HEK293T (cell line): ENCODE data around the gene CCNK.

Experiments
- CTCF ChIA-PET: fragments of 350-600 bp; formaldehyde crosslinking; extraction: SDS; loops from one replicate; lab custom pipeline; 2021; ENCODE audit warnings: antibody characterized with exemption, inconsistent platforms; lab: Yijun Ruan, JAX
- POLR2A ChIA-PET: fragments of 350-600 bp; formaldehyde crosslinking; extraction: SDS; loops from one replicate; lab custom pipeline; 2020; ENCODE audit warnings: antibody characterized with exemption, inconsistent platforms; lab: Yijun Ruan, JAX
- DNase-seq: peaks from one replicate; pipeline ENCODE4 v3.0.0; 2012; ENCODE audit warnings: mixed read lengths; ENCODE audit errors: extremely low spot score
- ARNT ChIP-seq: fragments of 450-650 bp; IDR thresholded peaks from 2 replicates; pipeline ENCODE4 v1.6.1; 2017; ENCODE audit warnings: mild to moderate bottlenecking
- BHLHE40 ChIP-seq: fragments of 450-650 bp; IDR thresholded peaks from 2 replicates; pipeline ENCODE4 v1.6.1; 2016; ENCODE audit warnings: mild to moderate bottlenecking, moderate library complexity, borderline replicate concordance
- CTBP1 ChIP-seq: fragments of 450-650 bp; IDR thresholded peaks from 2 replicates; pipeline ENCODE4 v1.6.1; 2016; ENCODE audit warnings: borderline replicate concordance
- ELF4 ChIP-seq: fragments of 450-650 bp; IDR thresholded peaks from 2 replicates; pipeline ENCODE4 v1.6.1; 2017; ENCODE audit warnings: antibody characterized with exemption
- FOXA1 ChIP-seq: fragments of 450-650 bp; IDR thresholded peaks from 2 replicates; pipeline ENCODE4 v1.6.1; 2016; ENCODE audit warnings: mild to moderate bottlenecking
- FOXK2 ChIP-seq: fragments of 450-650 bp; IDR thresholded peaks from 2 replicates; pipeline ENCODE4 v1.6.1; 2016; ENCODE audit warnings: mild to moderate bottlenecking
- FOXM1 ChIP-seq: fragments of 450-650 bp; IDR thresholded peaks from 2 replicates; pipeline ENCODE4 v1.6.1; 2017; ENCODE audit warnings: mild to moderate bottlenecking, borderline replicate concordance
- HDGF ChIP-seq: fragments of 450-650 bp; IDR thresholded peaks from 2 replicates; pipeline ENCODE4 v1.6.1; 2017; ENCODE audit warnings: antibody characterized with exemption, borderline replicate concordance
- L3MBTL2 ChIP-seq: fragments of 450-650 bp; conservative IDR thresholded peaks from 2 replicates; pipeline ENCODE4 v1.6.1; 2016; ENCODE audit warnings: mild to moderate bottlenecking
- LEF1 ChIP-seq: fragments of 450-650 bp; IDR thresholded peaks from 2 replicates; pipeline ENCODE4 v1.6.1; 2017; ENCODE audit warnings: mild to moderate bottlenecking, borderline replicate concordance
- NFRKB ChIP-seq: fragments of 450-650 bp; IDR thresholded peaks from 2 replicates; pipeline ENCODE4 v1.6.1; 2016; ENCODE audit warnings: mild to moderate bottlenecking, moderate library complexity
- SP1 ChIP-seq: fragments of 450-650 bp; IDR thresholded peaks from 2 replicates; pipeline ENCODE4 v1.6.1; 2017
- SUZ12 ChIP-seq: fragments of 450-650 bp; IDR thresholded peaks from 2 replicates; pipeline ENCODE4 v1.6.1; 2016; ENCODE audit warnings: mild to moderate bottlenecking
- TARDBP ChIP-seq: fragments of 450-650 bp; IDR thresholded peaks from 2 replicates; pipeline ENCODE4 v1.6.1; 2016
- ZNF384 ChIP-seq: fragments of 450-650 bp; IDR thresholded peaks from 2 replicates; pipeline ENCODE4 v1.6.1; 2016
- TF ChIP-seq, protein P1 (sequence below): fragments of 450-650 bp; IDR thresholded peaks from 2 replicates; pipeline ENCODE4 v1.6.1; 2016

The CCNK gene

DNA sequence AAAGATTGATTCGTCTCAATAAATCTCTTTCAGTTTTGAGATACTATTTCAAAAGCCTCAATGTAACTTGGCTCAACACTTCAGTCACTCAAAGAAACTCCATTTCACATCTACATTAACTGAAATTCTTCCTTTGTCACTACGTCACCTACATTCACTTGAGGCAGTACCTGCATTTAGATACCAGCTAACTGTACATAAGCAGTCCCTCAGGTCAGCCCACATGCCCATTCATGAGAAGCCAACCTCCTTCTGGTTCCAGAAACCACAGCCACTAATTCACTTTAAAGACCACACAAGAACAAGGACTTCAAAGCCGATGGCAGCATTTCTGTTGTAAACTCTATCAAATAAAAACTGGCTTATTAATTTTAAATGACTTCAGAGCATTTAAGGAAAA is 43.5 kb upstream of the CCNK start:
- ChIA-PET CTCF (interaction anchor here (0.6 to 1.3 kb wide), 2 partner anchors 22 to 86 kb away, joined by 3 to 4 read pairs; no protein-coding TSS in a partner anchor), POLR2A (no interaction called here)
- TF ChIP-seq, protein P1, sequence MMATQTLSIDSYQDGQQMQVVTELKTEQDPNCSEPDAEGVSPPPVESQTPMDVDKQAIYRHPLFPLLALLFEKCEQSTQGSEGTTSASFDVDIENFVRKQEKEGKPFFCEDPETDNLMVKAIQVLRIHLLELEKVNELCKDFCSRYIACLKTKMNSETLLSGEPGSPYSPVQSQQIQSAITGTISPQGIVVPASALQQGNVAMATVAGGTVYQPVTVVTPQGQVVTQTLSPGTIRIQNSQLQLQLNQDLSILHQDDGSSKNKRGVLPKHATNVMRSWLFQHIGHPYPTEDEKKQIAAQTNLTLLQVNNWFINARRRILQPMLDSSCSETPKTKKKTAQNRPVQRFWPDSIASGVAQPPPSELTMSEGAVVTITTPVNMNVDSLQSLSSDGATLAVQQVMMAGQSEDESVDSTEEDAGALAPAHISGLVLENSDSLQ, result no peak
- no peak for TF ChIP-seq FOXM1
- no peak for TF ChIP-seq TARDBP

DNA sequence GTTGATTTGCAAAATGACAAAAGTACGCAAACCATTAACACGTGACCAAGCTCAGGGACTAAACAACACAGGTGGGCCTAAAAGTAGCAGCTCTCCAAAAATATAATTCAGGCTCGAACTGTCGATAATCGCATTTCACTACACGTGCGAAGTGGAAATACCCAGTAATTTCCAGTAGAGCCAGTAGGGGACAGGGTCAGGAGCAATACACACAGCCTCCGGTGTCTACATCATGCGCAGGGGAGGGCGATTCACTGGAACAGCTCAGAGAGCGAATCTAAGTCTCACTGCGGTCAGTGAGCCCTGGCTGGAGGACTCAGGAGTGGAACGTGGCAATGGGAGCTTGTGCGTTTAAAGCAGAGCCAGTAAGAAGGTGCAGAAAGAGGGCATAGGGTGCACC is 40.9 kb upstream of the CCNK start:
- ChIA-PET POLR2A (no interaction called here), CTCF (interaction anchor here (0.9 kb wide), 1 partner anchor 16 kb away, joined by 4 read pairs; no protein-coding TSS in a partner anchor)
- TF ChIP-seq FOXA1 (no peak), SP1 (no peak), L3MBTL2 (no peak), HDGF (no peak), ELF4 (no peak), FOXM1 (no peak), SUZ12 (no peak), NFRKB (no peak), LEF1 (no peak)
- peak; percentile 24 for DNase-seq

More for the DNA sequence above, 43.5 kb upstream of the CCNK start:
- no peak for DNase-seq

DNA sequence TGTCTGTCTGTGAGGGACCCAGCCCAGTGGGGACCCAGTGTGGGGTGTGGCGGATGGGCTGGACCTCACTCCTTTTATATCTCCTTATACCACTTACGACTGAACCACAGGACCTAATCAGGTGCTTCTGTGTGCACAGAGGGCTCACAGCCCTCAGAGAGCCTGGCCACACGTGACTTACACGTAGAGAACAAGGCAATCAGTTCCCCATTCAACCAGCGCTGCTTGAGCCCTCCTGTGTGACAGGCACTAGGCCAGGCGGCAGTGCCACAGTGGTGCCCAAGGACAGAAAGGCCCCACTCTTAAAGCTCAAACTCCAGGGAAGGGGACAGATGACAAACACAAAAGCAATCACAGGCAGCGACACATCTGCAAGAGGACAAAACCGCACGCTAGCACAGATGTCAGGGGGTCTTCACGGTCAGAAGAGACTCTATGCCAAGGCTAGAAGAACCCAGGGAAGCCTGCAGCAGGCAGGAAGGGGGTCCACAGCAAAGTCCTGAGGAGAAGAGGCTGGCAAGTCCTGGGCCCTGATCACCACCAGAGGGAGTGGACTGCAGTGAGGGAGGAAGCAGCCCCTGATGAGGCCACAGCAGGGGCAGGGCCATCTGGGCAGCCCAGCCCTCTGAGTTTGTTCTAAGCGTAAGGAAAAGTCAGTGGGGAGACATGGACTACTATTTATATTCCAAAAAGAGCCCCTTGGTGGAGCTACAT is 39.9 kb upstream of the CCNK start:
- DNase-seq, result peak; percentile 21
- ChIA-PET CTCF (no interaction called here), POLR2A (no interaction called here)
- no peak for TF ChIP-seq BHLHE40
- no peak for TF ChIP-seq HDGF
- TF ChIP-seq ZNF384, result no peak
- no peak for TF ChIP-seq LEF1
- TF ChIP-seq, protein P1, result no peak
- TF ChIP-seq NFRKB, result no peak
- no peak for TF ChIP-seq SP1
- no peak for TF ChIP-seq TARDBP
- TF ChIP-seq L3MBTL2, result no peak
- TF ChIP-seq CTBP1, result no peak
- no peak for TF ChIP-seq SUZ12
- no peak for TF ChIP-seq FOXK2
- no peak for TF ChIP-seq ELF4
- TF ChIP-seq FOXA1, result no peak
- TF ChIP-seq ARNT, result no peak

GRCh38 chr14:99441918-99442317 is 39.3 kb upstream of the CCNK start:
- CTCF ChIA-PET, result no interaction called here
- POLR2A ChIA-PET, result no interaction called here
- TF ChIP-seq HDGF (no peak), ELF4 (no peak), SP1 (no peak), CTBP1 (no peak), FOXK2 (no peak), BHLHE40 (no peak), ZNF384 (no peak), NFRKB (no peak)
- no peak for DNase-seq

GRCh38 chr14:99445931-99446330 is 35.3 kb upstream of the CCNK start:
- no peak for TF ChIP-seq TARDBP
- TF ChIP-seq ELF4, result no peak
- no peak for TF ChIP-seq L3MBTL2
- TF ChIP-seq LEF1, result no peak
- no peak for TF ChIP-seq BHLHE40
- no peak for TF ChIP-seq FOXA1
- no peak for TF ChIP-seq ZNF384
- no peak for TF ChIP-seq ARNT
- TF ChIP-seq FOXM1, result no peak
- no peak for TF ChIP-seq SUZ12
- TF ChIP-seq NFRKB, result no peak
- TF ChIP-seq FOXK2, result no peak
- ChIA-PET CTCF (interaction anchor here (1.1 kb wide), 1 partner anchor 11 kb away, joined by 5 read pairs; no protein-coding TSS in a partner anchor), POLR2A (no interaction called here)
- no peak for DNase-seq

DNA sequence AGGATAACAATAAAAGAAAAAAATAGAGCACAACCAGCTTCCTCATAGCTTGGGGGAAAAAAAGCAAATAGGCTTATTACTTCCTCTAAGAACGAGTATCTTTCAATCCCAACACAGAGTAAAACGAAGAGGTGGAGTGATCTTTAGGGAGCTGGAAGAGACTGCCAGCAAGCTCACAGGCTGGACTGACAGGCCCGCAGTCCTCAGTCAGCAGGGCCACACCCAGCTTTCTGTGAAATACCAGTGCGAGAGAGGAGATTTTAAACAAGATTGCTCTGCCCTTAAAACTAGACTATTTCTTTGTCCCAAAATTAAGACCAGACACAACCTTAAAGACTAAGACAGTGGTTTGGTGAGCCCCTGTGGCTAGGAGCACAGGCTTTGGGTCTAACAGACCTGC is 33.5 kb upstream of the CCNK start:
- ChIA-PET CTCF (interaction anchor here (0.5 to 0.6 kb wide), 2 partner anchors 41 to 930 kb away, joined by 3 read pairs; no protein-coding TSS in a partner anchor), POLR2A (interaction anchor here (1.0 kb wide), 1 partner anchor 33 kb away, joined by 3 read pairs; the partner anchor contains the start of gene SETD3)
- DNase-seq, result no peak
- no peak for TF ChIP-seq FOXK2
- TF ChIP-seq SP1, result no peak
- TF ChIP-seq FOXM1, result no peak
- no peak for TF ChIP-seq TARDBP
- TF ChIP-seq ELF4, result no peak
- no peak for TF ChIP-seq CTBP1
- TF ChIP-seq FOXA1, result no peak
- no peak for TF ChIP-seq NFRKB
- no peak for TF ChIP-seq SUZ12
- TF ChIP-seq ARNT, result no peak
- TF ChIP-seq, protein P1, result no peak
- no peak for TF ChIP-seq HDGF
- no peak for TF ChIP-seq BHLHE40
- no peak for TF ChIP-seq L3MBTL2
- no peak for TF ChIP-seq LEF1
- no peak for TF ChIP-seq ZNF384
